ENCODE results near the gene HEXIM1. TPM values are rescaled to one million over a fixed set of nuclear protein-coding genes. Genes with fewer than 3 reads are reported as not detected.

Gene HEXIM1, protein sequence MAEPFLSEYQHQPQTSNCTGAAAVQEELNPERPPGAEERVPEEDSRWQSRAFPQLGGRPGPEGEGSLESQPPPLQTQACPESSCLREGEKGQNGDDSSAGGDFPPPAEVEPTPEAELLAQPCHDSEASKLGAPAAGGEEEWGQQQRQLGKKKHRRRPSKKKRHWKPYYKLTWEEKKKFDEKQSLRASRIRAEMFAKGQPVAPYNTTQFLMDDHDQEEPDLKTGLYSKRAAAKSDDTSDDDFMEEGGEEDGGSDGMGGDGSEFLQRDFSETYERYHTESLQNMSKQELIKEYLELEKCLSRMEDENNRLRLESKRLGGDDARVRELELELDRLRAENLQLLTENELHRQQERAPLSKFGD
- total RNA-seq (10 to 100 TPM; 32.3 to 55.9 (median 34.5) TPM), total RNA-seq (20.7 to 259 (median 41.2) reads per million in 29 experiments)
- total RNA-seq (2013): 19.5 TPM

DNA sequence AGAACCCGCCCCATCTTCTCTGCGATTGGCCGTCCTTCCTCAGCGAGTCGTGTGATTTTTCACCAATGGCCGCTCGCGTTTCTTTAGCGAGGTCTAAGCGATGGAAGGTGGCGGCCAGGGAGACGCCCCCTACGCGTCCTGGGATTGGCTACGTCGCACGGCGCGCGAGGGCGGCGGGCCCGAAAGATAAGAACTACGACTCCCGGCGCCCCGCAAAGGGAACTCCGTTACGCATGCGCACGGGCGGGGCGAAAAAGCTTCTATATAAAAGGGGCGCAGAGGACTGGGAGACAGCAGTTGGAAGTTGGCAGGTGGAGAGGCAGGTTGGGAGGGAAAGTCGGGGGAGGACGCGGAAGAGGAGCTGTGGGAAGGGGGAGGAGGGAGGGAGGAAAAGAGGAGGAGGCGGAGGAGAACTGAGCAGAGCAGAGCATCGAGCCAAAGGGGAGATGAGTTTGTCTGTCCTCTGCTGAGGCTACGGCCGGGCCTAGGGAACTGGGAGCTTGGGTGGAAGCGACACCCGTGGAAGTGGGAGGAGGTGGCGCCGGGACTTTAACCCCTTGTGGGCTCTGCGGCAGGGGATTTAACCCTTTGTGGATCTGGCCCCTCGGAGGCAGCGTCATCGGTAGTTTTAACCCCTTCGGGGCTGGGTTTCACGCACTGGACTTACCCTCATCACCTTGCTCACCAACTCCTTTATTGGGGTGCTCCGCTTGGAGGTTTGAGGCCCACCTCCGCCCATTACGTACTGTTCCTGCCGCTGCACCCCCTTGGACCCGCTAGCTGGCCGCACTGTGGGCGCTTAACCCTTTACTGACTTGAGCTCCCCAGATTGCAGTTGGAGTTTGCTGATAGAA, at the start of gene HEXIM1:
TSS of gene HEXIM1 (plus strand) at position 293 of the 854 bp plus-strand sequence. CDS start 716 bp downstream, outside the sequence.
- WGBS (ENCODE audit: insufficient coverage): under 1% methylated on average over 51 of the region's 58 CpGs
- Mint-ChIP-seq H3K4me3 (peak within 1 kb of the TSS; percentile 93 to 100 (median 97)), H3K4me1 (peaks cover 59 to 67% (median 61%) of the 10 kb centered on the region in 3 donors), H3K36me3 (no peaks in the 10 kb centered on the region), H3K9me3 (no peaks in the 10 kb centered on the region), H3K27me3 (peaks cover 0 to 2% of the 10 kb centered on the region in 2 donors), H3K27ac (peak within 1 kb of the TSS; percentile 99 to 100)
- Histone ChIP-seq H3K4me1 (ENCODE audit: control insufficient read depth in 1 of 2, extremely low read depth in 1 of 2, insufficient read depth in 2 of 2, low read length in 2 of 2) (peaks cover 31 to 73% of the 10 kb centered on the region in 2 experiments), H3K27ac (ENCODE audit: low read length) (peak within 1 kb of the TSS; percentile 97), H3K27me3 (replicated peaks in 1 of 2; ENCODE audit: control insufficient read depth in 2 of 2, extremely low read depth in 1 of 2, insufficient read depth in 2 of 2, low read length in 1 of 2) (no peaks in the 10 kb centered on the region), H3K4me3 (ENCODE audit: control insufficient read depth in 1 of 2, extremely low read depth in 1 of 2, low read length in 1 of 2) (peak within 1 kb of the TSS; percentile 76 to 99), H3K36me3 (ENCODE audit: control insufficient read depth in 2 of 2, extremely low read depth in 1 of 2, insufficient read depth in 1 of 2, low read length in 1 of 2) (peaks cover 0 to 5% of the 10 kb centered on the region in 2 donors), H3K9me3 (no peaks in the 10 kb centered on the region)
- DNase-seq (peak; percentile 97 to 100 (median 99)), ATAC-seq (replicated peaks in 1 of 4) (peak; percentile 77 to 83 (median 81))
- ChIA-PET CTCF (interaction anchor here (0.5 to 7.3 kb wide), 18 partner anchors 12 to 1788 kb away, joined by 3 to 277 read pairs (median 4); partner anchors contain the start of genes ACBD4 (in 2 of the 2), HEXIM2 (in 1 of the 2) and MAP3K14 (in 1 of the 2)), POLR2A (interaction anchor here (0.6 to 4.3 kb wide), 21 partner anchors 9 to 872 kb away, joined by 3 to 45 read pairs (median 5); partner anchors contain the start of genes ACBD4 (in 2 of the 2), HEXIM2 (in 2 of the 2) and NMT1 (in 1 of the 2))

DNA sequence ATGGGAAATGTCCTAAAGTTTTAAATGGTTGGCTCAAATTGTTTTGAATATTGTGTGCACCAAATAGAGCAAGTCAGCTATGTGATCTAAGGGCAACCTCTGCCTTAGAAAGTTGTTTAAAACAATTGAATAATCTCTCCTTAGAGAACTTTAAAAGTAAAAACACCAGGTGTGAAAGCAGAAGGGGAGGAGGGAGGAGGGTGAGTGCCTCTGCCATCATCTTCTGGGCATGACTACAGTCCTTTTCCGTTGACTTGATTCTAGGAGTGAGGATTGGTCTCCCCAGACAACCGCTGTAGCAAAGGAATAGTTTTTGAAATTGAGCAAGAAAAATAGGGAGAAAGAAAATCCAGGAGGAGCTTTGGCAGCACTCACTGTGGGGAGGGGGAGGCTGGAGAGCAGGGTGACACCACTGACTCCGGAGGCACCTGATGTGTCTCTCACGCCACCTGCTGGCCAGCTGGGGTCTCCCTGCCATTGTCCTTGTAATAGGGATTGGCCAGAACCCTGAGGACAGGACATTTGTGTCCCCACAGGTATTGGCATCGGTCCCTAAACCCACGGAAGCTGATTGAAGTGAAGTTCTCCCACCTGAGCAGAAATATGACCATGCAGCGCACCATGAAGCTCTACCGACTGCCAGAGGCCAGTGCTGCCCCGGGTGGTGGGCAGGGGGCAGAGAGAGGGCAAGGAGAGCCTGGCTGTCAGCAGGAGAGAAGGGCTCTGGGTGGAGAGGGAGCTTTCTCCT, 49.2 kb upstream of the HEXIM1 start:
- CTCF ChIA-PET: interaction anchor here (0.6 to 1.2 kb wide), 5 partner anchors 8 to 997 kb away, joined by 3 read pairs; no protein-coding TSS in a partner anchor
- peaks cover 60% of the 10 kb centered on the region for H3K36me3 Mint-ChIP-seq
- POLR2A ChIA-PET: no interaction called here
- no peak overlapping the region for H3K4me3 ChIP-seq (ENCODE audit: control insufficient read depth in 1 of 2, extremely low read depth in 1 of 2, low read length in 1 of 2)
- peak; percentile 39 to 80 (median 67) for DNase-seq
- H3K4me1 ChIP-seq (ENCODE audit: control insufficient read depth in 1 of 2, extremely low read depth in 1 of 2, insufficient read depth in 2 of 2, low read length in 2 of 2): no peaks in the 10 kb centered on the region
- no peaks in the 10 kb centered on the region for H3K27me3 ChIP-seq (replicated peaks in 1 of 2; ENCODE audit: control insufficient read depth in 2 of 2, extremely low read depth in 1 of 2, insufficient read depth in 2 of 2, low read length in 1 of 2)
- H3K27ac ChIP-seq (ENCODE audit: low read length): no peak overlapping the region
- H3K4me3 Mint-ChIP-seq: no peak overlapping the region
- WGBS (ENCODE audit: insufficient coverage): 73% methylated on average over 8 of the region's 9 CpGs
- H3K27me3 Mint-ChIP-seq: no peaks in the 10 kb centered on the region
- H3K36me3 ChIP-seq (ENCODE audit: control insufficient read depth in 2 of 2, extremely low read depth in 1 of 2, insufficient read depth in 1 of 2, low read length in 1 of 2): peaks cover 40 to 80% of the 10 kb centered on the region in 2 donors
- no peaks in the 10 kb centered on the region for H3K9me3 ChIP-seq
- ATAC-seq (replicated peaks in 1 of 4): peak; percentile 79 to 88 (median 80)
- no peaks in the 10 kb centered on the region for H3K4me1 Mint-ChIP-seq
- H3K27ac Mint-ChIP-seq: peak overlapping the region in 1 of 2 donors; percentile 28
- H3K9me3 Mint-ChIP-seq: no peaks in the 10 kb centered on the region

DNA sequence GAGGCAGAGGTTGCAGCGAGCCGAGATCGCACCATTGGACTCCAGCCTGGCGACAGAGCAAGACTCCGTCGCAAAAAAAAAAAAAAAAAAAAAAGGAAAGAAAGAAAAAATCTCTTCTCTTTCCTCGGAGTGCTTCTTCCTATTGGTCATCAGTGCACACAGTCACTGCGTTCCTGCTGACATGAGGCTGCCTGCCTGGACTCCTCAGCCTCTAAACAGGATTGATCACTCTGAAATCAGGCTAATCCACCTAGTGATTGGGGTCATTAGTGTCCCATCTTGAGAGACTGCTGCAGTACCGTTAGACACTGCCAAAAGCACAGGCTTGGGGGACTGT, 46.8 kb upstream of the HEXIM1 start:
- Histone ChIP-seq H3K27me3 (replicated peaks in 1 of 2; ENCODE audit: control insufficient read depth in 2 of 2, extremely low read depth in 1 of 2, insufficient read depth in 2 of 2, low read length in 1 of 2) (no peaks in the 10 kb centered on the region), H3K4me1 (ENCODE audit: control insufficient read depth in 1 of 2, extremely low read depth in 1 of 2, insufficient read depth in 2 of 2, low read length in 2 of 2) (no peaks in the 10 kb centered on the region), H3K27ac (ENCODE audit: low read length) (no peak overlapping the region), H3K4me3 (ENCODE audit: control insufficient read depth in 1 of 2, extremely low read depth in 1 of 2, low read length in 1 of 2) (no peak overlapping the region), H3K36me3 (ENCODE audit: control insufficient read depth in 2 of 2, extremely low read depth in 1 of 2, insufficient read depth in 1 of 2, low read length in 1 of 2) (peaks cover 38 to 88% of the 10 kb centered on the region in 2 donors), H3K9me3 (no peaks in the 10 kb centered on the region)
- no peak for DNase-seq
- Mint-ChIP-seq H3K27ac (no peak overlapping the region), H3K9me3 (no peaks in the 10 kb centered on the region), H3K4me1 (no peaks in the 10 kb centered on the region), H3K36me3 (peaks cover 55% of the 10 kb centered on the region), H3K27me3 (no peaks in the 10 kb centered on the region), H3K4me3 (no peak overlapping the region)
- POLR2A ChIA-PET: no interaction called here
- ATAC-seq (replicated peaks in 1 of 4): no peak
- 100% methylated on average over 8 of the region's 9 CpGs for WGBS (ENCODE audit: insufficient coverage)
- CTCF ChIA-PET: interaction anchor here in 1 of 2 donors (1.2 kb wide), 1 partner anchor 180 kb away, joined by 4 read pairs; no protein-coding TSS in a partner anchor

DNA sequence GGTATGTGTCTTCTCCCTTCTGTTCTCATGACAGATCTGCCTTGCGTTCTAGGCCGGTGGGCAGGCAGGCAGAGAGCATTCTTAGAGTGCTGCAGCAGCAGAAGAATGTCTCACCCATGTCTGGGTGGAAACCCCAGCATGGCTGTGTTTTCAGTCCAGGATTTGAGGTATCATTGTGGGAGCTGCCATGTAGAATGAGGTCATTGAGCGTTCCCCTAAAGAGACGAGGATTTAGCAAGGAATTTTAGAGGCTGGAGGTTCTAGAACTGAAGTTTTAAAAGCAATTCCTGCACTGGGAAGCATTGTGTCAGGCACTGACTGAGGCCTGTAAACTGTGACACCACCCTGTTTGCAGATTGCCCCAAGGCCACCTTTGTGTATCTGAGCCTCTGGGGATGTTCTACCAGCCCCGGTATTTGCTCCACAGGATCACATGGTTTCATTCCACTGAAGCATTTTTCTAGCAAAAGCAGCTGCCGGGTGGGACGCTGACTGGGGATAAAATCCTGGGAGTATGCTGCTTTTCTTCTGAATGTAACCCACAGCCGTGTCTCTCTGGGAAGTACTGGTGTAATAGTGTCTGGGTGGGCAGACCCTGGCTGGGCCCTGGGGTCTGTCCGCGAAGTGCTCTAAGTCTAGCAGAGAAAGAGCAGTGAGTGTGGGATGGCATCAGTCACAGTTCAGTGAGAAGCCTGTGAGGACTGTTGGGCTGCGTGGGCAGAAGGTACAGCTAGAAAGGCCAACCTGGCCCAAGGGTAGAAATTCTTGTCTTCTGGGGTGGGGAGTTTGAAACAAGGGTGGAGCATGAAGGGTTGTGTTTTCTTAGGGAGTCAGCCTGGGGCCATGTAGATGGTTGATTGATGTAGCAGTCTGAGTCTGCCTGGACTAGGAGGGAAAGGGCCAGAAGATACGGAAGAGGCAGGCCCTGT, 46.1 kb upstream of the HEXIM1 start:
- H3K27ac ChIP-seq (ENCODE audit: low read length): no peak overlapping the region
- POLR2A ChIA-PET: no interaction called here
- Mint-ChIP-seq H3K9me3 (no peaks in the 10 kb centered on the region), H3K27me3 (no peaks in the 10 kb centered on the region), H3K4me1 (no peaks in the 10 kb centered on the region), H3K4me3 (no peak overlapping the region), H3K27ac (peak overlapping the region; percentile 11 to 36), H3K36me3 (peaks cover 56% of the 10 kb centered on the region)
- H3K9me3 ChIP-seq: no peaks in the 10 kb centered on the region
- ATAC-seq (replicated peaks in 1 of 4) (no peak), DNase-seq (no peak)
- H3K4me1 ChIP-seq (ENCODE audit: control insufficient read depth in 1 of 2, extremely low read depth in 1 of 2, insufficient read depth in 2 of 2, low read length in 2 of 2): no peaks in the 10 kb centered on the region
- H3K27me3 ChIP-seq (replicated peaks in 1 of 2; ENCODE audit: control insufficient read depth in 2 of 2, extremely low read depth in 1 of 2, insufficient read depth in 2 of 2, low read length in 1 of 2): no peaks in the 10 kb centered on the region
- H3K4me3 ChIP-seq (ENCODE audit: control insufficient read depth in 1 of 2, extremely low read depth in 1 of 2, low read length in 1 of 2): no peak overlapping the region
- 93% methylated on average over 12 of the region's 12 CpGs for WGBS (ENCODE audit: insufficient coverage)
- CTCF ChIA-PET: no interaction called here
- H3K36me3 ChIP-seq (ENCODE audit: control insufficient read depth in 2 of 2, extremely low read depth in 1 of 2, insufficient read depth in 1 of 2, low read length in 1 of 2): peaks cover 32 to 88% of the 10 kb centered on the region in 2 donors

DNA sequence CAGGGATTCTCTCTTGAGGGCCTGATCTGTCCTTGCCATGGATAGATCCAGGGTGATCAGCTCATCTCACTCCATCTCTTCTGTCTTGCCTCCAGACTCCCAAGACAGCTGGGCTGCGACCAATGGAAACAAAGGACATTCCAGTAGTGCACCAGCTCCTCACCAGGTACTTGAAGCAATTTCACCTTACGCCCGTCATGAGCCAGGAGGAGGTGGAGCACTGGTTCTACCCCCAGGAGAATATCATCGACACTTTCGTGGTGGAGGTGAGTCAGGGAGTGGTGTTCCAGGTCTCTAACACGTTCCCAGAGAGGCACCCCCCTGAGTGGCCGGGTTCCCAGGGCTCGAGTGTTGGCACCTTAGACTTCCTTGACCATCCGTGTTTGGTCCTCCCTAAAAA, 45.4 kb upstream of the HEXIM1 start:
- Mint-ChIP-seq H3K9me3 (no peaks in the 10 kb centered on the region), H3K36me3 (peaks cover 51% of the 10 kb centered on the region), H3K4me3 (no peak overlapping the region), H3K27me3 (no peaks in the 10 kb centered on the region), H3K4me1 (no peaks in the 10 kb centered on the region), H3K27ac (peak overlapping the region in 1 of 2 donors; percentile 11)
- ATAC-seq (replicated peaks in 1 of 4) (no peak), DNase-seq (no peak)
- Histone ChIP-seq H3K4me3 (ENCODE audit: control insufficient read depth in 1 of 2, extremely low read depth in 1 of 2, low read length in 1 of 2) (no peak overlapping the region), H3K9me3 (no peaks in the 10 kb centered on the region), H3K36me3 (ENCODE audit: control insufficient read depth in 2 of 2, extremely low read depth in 1 of 2, insufficient read depth in 1 of 2, low read length in 1 of 2) (peaks cover 35 to 88% of the 10 kb centered on the region in 2 donors), H3K27ac (ENCODE audit: low read length) (no peak overlapping the region), H3K4me1 (ENCODE audit: control insufficient read depth in 1 of 2, extremely low read depth in 1 of 2, insufficient read depth in 2 of 2, low read length in 2 of 2) (no peaks in the 10 kb centered on the region), H3K27me3 (replicated peaks in 1 of 2; ENCODE audit: control insufficient read depth in 2 of 2, extremely low read depth in 1 of 2, insufficient read depth in 2 of 2, low read length in 1 of 2) (no peaks in the 10 kb centered on the region)
- POLR2A ChIA-PET: no interaction called here
- CTCF ChIA-PET: no interaction called here
- 89% methylated on average over 7 of the region's 9 CpGs for WGBS (ENCODE audit: insufficient coverage)

All from T-cell (primary cell).